HG03460 (cell line): ENCODE measurements around the gene TMEM79.

ENCODE experiments used
- ATAC-seq: cut with Tn5 transposase; IDR thresholded peaks from one replicate; pipeline ENCODE4 v1.9.1; 2021; ENCODE audit not compliant: unreplicated experiment

The TMEM79 gene

DNA sequence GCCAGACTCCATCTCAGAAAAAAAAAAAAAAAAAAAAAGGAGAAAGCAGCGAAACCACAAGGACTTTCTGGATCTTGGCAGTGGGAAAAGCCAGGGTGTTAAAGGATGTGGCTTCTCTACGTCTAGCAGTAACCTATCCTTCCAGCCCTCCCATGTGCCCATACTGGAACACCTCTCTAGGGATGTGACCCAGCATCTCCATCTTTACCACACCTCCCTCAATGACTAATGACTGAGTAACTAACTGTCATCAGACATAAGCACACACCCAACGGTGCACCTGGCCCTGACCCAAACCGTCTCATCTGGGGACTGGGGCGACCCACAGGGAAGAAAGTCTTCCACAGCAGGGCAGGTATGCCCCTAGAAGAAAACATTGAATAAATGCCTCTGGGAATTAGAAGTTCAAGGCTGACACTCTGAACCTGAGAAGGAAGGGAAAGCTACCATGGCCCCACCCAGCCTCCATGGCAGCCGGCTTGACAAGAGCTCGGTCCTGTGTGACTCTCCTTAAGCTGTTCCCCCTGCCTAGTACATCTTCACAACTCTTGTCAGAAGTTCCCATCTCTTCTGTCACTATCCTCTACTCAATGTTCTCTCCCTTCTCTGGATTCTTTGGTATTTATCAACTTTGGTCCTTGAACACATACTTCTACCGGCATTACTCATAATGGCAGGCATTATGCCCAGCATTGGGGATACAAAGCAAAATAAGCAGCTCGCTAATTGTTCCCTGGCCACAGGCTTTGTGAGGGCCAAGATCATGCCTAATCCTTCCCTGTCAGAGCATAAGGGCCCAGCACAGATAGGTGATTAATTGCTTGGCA is 21.5 kb upstream of the TMEM79 start:
- no peak for ATAC-seq

DNA sequence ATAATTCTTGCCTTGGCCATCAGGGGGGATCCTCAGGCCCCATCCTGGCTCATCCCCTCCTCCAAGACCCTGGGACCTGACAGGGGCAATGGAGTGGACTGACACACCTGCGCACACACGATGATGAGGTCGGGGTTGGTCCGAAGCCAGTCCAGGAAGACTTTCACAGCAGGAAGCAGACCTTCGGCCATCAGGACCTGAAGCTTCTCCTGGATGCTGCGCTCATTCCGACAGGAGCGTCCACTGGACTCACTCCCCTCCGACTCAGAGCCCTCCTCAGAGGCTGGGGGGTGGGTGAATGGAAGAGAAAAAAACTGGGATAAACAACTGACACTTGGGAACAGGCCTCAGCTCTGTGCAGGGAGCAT is 20.9 kb upstream of the TMEM79 start:
- no peak for ATAC-seq

DNA sequence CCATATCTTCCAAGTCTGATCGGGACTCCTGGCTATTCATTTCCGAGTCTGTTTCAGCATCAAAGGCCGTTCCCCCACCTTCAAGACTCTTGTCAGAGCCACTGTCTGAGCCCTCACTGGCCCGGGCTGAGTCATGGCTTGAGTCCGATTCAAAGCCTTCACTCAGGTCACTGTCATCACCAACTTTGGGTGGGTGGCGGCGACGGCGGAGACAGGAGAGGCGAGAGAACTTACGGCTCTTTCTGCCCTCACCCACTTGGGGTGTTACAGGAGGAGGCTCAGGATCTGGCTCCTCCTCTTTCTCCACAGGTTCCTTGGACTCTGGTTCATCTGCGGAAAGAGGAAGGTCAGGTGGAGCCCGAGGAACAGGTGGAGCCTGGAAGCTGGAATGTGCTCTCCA is 18.1 kb upstream of the TMEM79 start:
- no peak for ATAC-seq

DNA sequence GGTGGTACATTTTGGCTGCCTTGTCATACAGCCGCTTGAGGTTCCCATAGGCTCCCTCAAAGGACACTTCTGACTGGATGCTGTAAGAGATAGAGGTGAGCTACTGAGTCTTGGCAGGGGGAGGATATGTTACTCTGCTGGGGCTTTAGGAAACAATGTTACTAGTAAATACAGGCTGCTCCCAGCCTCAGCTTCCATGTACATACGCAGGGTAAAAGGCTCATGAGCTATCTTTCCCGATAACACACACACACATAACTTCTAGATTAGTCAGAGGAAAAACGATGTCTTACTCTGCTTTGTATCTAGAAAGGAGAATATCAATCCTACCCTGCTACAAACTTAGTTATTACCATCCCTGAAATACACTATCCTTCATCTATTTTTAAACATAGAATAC is 15.8 kb upstream of the TMEM79 start:
- ATAC-seq, result no peak

DNA sequence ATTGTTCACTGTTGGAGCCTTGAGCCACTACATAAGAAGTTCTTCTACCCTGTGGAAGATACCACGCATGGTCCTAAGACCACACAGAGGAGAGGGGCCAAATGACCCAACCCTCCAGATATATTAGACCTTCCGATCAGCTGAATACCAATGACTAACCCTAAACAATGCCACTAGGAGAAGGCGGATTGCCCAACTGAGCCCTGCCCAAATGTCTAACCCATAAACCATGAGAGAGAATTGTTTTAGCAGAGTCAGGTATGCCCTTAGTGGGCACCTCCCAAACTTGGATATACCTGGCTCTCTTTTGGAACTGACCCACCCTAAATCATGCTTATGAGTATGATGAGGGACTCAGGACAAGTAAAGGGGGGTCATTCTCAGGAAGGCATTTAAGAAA is 13.8 kb upstream of the TMEM79 start:
- ATAC-seq, result no peak

DNA sequence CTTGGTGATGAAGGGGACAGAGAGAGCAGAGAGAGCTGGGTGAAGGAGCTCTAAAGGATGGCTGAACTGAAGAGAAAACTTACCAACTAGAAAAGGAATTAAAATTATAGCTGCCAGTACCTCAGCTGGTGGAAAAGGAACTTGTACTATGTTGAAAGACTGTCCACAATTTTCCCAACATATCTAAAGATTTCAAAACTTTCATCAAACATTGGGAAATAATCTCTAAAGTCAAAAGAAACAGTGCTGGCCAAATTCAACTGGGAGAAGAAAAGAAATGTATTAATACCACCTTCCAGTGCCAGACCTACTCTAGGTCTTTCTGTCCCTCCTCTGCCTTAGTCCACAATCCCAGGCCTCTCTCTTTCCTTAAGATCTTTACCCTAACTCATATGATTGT is 7.6 kb upstream of the TMEM79 start:
- no peak for ATAC-seq

DNA sequence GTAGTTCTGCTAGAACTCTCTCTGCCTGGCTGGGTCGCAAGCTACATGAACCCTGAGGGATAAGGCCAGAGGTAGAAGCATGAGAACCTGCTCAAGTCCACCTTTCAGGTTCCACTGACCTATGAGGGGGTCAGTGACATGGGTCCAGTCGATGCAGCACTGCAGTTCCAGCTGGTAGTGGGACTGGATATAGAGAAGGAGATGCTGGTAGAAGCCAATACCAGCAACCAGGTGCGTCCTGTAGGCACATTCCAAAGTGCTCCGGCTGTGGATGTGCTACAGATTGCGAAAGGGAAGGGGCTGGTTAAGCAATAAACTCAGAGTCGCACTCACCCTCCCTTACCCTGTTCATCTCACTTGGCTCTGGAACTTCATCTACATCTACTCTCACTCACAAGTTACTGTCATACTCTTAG is 7.2 kb upstream of the TMEM79 start:
- no peak for ATAC-seq

DNA sequence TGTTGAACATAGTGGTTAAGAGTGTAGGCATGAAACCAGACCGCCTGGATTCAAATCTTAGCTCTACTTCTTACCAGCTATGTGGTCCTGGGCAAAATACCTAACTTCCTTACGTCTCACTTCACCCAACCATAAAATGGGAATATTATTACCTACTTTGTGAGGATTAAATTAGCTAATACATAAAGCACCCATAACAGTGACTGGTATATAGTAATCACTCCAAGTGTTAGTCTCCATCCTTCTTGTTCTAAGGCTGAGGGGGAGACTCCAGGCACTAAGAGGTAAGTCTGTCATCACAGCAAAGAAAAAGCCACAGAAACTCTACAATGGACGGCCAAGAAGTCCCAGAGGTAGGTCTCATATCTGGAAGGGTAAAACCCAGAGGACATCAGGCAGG is 4.3 kb upstream of the TMEM79 start:
- no peak for ATAC-seq

DNA sequence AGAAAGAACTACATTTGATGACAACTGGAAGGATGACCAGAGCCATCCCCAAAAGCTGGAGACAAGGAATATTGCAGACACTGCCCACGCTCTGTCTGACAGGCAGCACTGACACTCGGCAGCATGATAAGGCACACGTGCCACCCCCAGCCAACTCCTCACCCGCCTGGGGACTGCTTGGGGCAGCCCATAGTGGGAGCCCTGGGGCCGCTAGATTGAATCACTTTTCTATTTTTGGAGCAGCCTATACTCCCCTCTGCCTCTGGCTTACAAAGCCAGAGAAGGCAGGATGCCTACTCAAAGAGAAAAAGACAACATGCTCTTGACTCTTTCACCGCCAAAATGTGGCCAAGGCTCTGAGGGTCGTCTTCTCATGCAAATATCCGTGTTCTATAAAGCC is 2.8 kb upstream of the TMEM79 start:
- no peak for ATAC-seq

DNA sequence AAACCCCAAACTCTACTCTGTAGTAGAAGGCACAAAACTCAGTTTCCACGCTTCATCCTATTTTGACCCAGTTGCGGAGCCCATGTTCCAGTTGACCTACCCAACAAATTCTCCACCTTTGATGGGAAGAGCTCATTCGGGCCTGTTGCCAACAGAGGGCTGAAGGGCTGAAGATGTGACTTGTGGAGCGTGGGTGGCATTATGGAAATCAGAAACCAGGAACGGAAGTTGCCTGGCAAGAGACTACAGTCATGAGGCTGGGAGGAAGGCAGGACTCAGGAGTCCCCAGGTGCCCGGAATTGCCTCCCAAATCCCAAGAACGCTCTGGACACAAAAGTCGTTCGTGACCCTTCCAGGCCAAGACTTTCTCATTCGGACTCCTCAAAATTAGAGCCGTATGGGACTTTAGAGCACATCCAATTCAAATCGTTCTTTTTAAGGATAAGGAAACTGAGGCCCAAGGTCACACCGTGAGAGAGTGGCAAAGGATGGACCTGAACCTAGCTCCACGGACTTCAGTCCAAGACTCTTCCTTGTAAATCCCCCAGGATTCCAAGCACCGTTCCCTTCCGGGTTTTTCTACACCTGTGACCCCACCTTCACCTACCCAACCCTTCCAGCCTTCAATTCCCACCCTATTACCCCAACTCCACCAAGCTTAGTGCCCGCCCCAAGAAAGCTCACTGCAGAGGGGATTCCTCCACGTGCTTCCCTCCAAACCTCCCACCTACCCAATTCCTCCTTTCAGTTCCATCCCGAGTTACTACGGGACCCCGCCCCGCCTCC is 2.2 kb upstream of the TMEM79 start:
- peak; percentile 6 for ATAC-seq

DNA sequence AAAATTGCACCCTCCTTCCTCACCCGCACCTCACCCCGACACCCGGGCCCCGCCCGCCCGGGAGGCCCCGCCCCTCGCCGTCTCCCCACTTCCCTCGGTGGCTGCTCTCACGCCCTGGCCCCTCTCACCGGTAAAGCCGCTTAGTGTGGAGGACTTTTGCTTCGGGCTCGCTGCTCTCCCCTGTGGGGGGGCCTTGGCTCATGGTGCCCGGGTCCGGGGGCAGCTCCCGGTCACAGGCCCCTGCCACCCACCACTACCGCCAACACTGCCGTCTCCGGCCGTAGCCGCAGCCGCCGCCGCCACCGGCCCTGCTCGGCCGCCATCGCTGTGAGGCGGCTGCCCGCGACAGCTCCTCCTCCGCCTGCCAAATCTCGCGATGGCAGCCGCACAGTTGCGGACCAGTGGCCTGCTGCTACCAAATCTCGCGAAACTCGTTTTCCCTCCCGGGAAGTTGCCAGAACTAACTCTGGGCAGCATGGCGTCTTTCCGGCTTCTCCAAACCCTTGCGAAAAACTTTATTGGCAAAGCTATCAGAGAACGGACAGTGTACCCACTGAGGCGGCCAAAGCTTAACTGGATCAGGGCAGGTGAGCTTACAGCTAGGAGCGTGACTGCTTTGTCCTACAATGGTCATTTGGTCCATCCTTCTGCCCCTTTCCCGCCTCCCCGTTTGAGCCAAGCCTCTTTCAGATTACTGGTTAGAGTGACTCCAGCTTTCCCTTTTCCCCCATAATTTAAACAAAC is 1.5 kb upstream of the TMEM79 start, which contains the start of gene SMG5:
Gene SMG5 (minus strand): TSS at position 347 of the 744 bp plus-strand sequence. CDS start 145 bp downstream, at position 202.
- peak; percentile 81 for ATAC-seq

DNA sequence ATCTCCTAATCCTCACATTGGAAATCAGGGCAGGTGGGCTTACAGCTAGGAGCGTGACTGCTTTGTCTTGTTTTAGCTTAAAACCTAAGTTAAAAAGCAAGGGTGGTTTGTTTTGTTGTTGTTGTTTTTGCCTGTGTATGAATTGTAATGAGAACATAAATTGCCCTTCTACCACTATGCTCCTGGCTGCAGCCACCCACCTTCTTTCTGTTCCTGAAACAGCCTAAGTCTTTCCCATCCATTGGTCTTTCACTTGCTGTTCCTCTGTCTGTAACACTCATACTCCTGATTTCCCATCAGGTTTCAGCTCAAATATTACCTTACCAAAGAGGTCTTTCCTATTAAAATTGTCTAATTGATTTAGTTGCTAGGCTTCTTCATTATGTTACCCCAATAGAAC is 604 bp upstream of the TMEM79 start:
- ATAC-seq, result no peak

DNA sequence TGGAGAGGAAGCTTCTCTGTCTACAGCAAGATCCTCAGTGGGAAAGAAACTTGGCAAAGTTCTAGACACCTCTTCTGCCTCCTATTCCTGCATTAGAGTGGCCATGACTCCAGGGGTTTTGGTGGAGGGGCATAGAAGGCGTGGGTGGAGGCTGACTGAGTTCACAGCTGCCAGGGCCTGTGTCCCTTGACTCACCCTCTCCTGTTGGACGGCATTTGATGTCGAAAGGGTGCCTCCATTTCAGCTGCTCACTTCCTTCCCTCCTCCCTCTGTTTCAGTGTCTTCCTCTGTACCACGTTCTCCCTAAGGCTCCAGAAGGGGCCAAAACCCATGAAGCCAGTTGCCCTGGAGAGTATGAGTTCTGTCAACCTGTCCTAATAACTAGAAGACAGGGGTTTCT is 632 bp downstream of the TMEM79 start:
- ATAC-seq, result no peak

DNA sequence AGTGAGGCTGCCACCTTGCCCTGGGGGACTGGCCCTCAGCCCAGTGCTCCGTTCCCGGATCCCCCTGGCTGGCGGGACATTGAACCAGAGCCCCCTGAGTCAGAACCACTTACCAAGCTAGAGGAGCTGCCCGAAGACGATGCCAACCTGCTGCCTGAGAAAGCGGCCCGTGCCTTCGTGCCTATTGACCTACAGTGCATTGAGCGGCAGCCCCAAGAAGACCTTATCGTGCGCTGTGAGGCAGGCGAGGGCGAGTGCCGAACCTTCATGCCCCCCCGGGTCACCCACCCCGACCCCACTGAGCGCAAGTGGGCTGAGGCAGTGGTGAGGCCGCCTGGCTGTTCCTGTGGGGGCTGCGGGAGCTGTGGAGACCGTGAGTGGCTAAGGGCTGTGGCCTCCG is 1.3 kb downstream of the TMEM79 start:
- no peak for ATAC-seq

DNA sequence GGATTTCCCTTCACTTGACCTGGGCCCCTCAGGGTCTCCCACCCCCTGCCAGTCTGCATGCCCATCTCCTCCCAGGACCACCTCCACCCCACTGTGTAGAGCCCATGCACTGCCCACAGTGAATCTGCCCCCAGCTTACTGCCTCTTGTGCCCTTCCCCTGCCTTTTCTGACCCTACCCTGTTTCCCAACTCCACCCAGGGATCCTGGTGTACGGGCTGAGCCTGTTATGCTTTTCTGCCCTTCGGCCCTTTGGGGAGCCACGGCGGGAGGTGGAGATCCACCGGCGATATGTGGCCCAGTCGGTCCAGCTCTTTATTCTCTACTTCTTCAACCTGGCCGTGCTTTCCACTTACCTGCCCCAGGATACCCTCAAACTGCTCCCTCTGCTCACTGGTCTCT is 1.9 kb downstream of the TMEM79 start:
- no peak for ATAC-seq

DNA sequence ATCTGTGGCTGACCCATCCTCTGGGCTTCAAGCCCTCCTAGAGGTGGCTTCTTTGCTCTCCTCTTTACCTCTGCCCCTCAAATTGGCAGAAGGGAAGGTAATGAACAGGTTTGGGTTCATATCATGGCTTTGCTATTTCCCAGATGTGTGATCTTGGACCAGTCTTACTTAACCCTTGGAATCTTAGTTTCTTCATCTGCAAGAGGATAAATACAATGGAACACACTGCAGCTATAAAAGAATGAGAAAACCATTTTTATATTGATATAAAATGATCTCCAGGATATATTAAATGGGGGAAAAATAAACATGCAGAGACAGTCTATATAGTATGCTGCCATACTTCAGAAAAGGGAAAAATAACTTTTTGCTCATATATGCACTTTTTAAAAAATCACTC is 5.7 kb downstream of the TMEM79 start:
- no peak for ATAC-seq

DNA sequence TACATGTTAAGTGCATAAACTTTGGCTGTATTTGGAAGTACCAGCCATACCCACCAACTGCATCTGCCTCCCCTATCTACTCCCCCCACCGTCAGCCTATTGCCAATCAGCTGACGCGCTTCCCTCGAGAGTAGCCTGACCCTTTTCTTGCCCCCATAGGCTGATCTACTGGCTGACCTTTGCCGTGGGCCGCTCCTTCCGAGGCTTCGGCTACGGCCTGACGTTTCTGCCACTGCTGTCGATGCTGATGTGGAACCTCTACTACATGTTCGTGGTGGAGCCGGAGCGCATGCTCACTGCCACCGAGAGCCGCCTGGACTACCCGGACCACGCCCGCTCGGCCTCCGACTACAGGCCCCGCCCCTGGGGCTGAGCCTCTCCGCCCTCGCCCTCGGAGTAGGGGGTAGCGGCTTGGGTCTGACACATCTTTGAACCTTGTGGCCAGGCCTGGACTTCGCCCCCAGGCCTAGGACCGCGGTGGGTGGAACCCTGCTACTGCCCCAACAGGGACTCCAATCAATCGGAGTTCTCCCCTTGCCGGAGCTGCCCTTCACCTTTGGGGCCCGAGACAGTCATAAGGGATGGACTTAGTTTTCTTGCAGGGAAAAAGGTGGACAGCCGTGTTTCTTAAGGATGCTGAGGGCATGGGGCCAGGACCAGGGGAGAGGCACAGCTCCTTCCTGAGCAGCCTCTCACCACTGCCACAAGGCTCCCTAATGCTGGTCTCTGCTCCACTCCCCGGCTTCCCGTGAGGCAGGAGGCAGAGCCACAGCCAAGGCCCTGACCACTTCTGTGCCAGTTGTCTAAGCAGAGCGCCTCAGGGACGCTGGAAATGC is 7.3 kb downstream of the TMEM79 start:
- ATAC-seq, result no peak

DNA sequence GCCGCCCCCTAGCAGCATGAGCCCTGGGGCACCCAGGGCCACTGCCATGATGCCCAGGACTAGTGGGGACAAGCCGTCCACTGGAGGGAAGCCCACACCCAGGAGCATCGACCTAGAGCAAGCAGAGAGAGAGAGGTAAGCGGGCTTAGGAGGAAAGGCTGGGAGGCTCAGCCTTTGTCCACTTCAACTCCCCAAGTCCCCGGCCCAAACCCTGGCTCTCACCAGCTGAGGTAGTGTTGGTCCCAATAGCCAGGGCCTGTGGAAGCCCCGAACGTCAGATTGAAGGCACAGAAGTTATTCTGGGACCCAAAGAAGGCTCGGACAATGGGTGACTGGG is 8.9 kb downstream of the TMEM79 start:
- no peak for ATAC-seq

DNA sequence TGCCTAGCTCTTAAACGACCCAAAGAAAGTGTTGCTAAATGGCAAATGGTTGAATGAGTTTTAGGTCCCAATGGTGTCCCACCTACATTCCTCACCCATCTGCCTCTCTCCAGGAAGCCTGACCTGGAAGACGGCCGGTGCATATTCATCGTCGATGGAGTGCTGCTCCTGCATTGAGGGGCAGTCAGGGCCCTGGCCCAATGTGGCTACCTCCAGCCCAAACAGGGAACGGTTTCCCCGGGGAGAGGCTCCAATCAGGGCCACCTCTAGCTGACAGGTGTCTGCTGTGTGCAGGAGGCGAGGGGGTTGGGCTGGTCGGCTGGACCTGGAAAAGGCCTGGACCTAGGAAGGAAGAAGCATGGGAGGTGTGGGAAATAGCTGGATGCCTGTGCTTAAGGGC is 9.8 kb downstream of the TMEM79 start:
- no peak for ATAC-seq

DNA sequence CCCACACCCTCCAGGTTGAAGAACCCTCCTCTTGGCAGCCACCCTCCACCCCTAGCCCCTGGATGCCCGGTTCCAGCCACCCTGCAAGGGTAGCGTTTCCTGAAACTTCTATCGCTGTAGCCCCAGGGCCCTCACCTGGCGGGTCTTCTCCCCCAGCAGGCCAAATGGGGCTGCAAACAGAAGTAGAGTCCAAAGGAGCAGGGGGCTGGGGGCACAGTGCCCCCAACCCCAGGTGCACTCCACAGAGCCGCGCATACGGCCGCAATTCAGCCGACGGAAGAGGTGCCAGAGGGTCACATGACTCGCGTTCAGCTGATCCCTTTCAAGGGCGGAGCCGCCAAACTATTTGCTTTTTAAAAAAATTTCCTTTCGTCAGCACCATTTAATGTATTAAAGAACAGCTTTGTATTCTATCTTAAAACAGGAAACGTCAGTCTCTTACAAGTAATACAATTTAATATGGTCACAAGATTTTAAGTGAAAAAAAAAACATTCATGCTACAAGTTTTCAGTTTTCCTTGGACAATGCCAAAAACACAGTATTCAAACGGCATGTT is 11.3 kb downstream of the TMEM79 start, which contains the start of gene GLMP:
Gene GLMP (minus strand): TSS at position 289 of the 557 bp plus-strand sequence. CDS start 34 bp downstream, at position 255.
- ATAC-seq, result no peak
